ENCODE results near the gene PAPPA. TPM values are rescaled to one million over a fixed set of nuclear protein-coding genes. Genes with fewer than 3 reads are reported as not detected.
A peak's percentile ranks its signal among the peaks of the same experiment; 100 is the strongest.

Gene PAPPA
- total RNA-seq, 1 donor from 2014 or later: 172 TPM

DNA sequence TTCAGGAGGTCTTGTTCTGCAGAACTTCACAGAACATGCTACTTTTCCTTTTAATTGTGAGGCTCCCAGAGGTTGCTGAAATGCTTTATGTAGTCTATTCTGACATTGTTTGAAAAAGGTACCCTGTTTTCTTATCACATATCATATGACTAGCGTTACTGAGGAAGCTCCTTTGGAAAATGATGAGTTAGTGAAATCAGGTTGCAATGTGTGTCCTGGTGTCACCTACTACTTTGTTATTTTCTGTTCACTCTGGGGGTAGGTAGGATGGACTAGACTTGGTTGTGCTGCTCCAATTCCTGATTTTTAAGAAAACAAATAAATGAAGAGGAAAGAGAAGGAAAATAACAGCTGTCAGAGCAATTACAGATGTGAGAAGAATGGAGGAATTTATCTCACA lies 93.7 kb downstream of the PAPPA start:
- Histone ChIP-seq H3K79me2 (ENCODE audit: insufficient read depth, low read length) (no peaks in the 10 kb centered on the region), H3K4me3 (ENCODE audit: insufficient read depth, low read depth, low read length) (no peak overlapping the region), H3K4me1 (ENCODE audit: insufficient read depth, low read length) (no peaks in the 10 kb centered on the region), H3K9ac (ENCODE audit: low read length) (no peak overlapping the region), H3K9me3 (ENCODE audit: insufficient read depth, low read depth, low read length) (no peaks in the 10 kb centered on the region), H3K36me3 (ENCODE audit: insufficient read depth, low read length) (no peaks in the 10 kb centered on the region), H2AFZ (ENCODE audit: low read depth, low read length) (no peak overlapping the region), H3K4me2 (ENCODE audit: low read length) (no peak overlapping the region), H3K27ac (ENCODE audit: low read depth, low read length) (no peak overlapping the region), H4K20me1 (ENCODE audit: insufficient read depth, low read length) (peaks cover 6% of the 10 kb centered on the region), H3K27me3 (ENCODE audit: insufficient read depth, low read length) (no peaks in the 10 kb centered on the region)
- no peak for FAIRE-seq
- H3K27me3 Mint-ChIP-seq (ENCODE audit: low read depth, unreplicated experiment): no peaks in the 10 kb centered on the region
- H3K36me3 Mint-ChIP-seq (ENCODE audit: low read depth, unreplicated experiment): peaks cover 38% of the 10 kb centered on the region
- H3K9me3 Mint-ChIP-seq (ENCODE audit: unreplicated experiment): no peaks in the 10 kb centered on the region
- H3K4me3 Mint-ChIP-seq (ENCODE audit: unreplicated experiment): no peak overlapping the region
- H3K4me1 Mint-ChIP-seq (ENCODE audit: low read depth, unreplicated experiment): peaks cover 33% of the 10 kb centered on the region
- no peak overlapping the region for H3K27ac Mint-ChIP-seq (ENCODE audit: unreplicated experiment)
- no peak for DNase-seq (ENCODE audit: low read depth)
- TF ChIP-seq EZH2 (IDR thresholded peaks at IDR 0.05; ENCODE audit: insufficient read depth, low read length): no peak
- TF ChIP-seq CTCF (IDR thresholded peaks at IDR 0.05; ENCODE audit: insufficient read depth, low read depth, low read length): no peak

DNA sequence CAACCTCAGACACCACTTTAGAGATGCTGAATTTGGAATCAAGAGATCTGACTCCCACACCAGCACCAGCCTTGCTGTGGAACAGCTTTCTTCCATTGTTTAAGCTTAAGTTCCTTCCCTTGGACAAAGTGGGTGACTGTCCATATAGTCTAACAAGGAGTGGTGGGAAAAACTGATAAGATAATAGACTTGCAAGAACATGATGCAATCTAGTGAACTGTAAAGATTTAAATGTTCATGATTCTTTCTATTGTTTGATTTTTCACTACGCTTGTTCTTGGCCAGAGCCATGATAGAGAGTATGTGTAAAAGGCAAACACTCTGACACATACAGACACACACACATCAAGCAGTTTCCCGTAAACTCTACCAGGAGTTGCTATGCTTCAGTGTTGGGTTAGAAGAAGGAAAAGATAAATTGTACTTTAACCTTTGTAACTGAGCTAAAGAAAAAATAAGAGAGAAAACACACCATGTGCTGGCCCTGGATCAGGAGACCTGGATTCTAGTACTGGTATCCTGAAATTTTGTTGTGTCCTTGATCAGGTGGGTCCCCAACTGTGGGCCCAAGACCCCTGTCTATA lies 94.3 kb downstream of the PAPPA start:
- no peaks in the 10 kb centered on the region for H3K9me3 Mint-ChIP-seq (ENCODE audit: unreplicated experiment)
- no peak overlapping the region for H3K27ac ChIP-seq (ENCODE audit: low read depth, low read length)
- TF ChIP-seq EZH2 (IDR thresholded peaks at IDR 0.05; ENCODE audit: insufficient read depth, low read length) (no peak), CTCF (IDR thresholded peaks at IDR 0.05; ENCODE audit: insufficient read depth, low read depth, low read length) (no peak)

DNA sequence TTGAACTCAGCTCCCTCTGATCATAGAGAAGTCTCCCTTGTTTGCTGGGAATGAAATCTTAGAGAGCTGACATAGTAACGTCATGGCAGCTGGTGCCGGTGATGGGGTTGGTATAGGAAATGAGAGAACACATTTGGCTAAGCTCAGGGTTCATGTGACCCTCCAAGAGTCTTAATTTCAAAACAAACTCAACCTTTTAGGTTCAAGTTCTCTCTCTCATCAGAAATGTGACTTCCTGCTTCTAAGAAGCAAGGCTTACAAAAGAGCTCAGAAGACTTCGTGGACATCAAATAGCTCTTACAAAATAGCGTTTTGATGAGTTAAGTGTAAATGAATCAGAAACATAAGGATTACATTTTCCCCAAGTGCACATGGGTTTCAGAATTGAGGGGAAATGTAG lies 97.3 kb downstream of the PAPPA start:
- TF ChIP-seq CTCF (IDR thresholded peaks at IDR 0.05; ENCODE audit: insufficient read depth, low read depth, low read length): no peak
- TF ChIP-seq EZH2 (IDR thresholded peaks at IDR 0.05; ENCODE audit: insufficient read depth, low read length): no peak
- H3K4me2 ChIP-seq (ENCODE audit: low read length): no peak overlapping the region
- no peak overlapping the region for H3K4me3 Mint-ChIP-seq (ENCODE audit: unreplicated experiment)
- H3K9ac ChIP-seq (ENCODE audit: low read length): no peak overlapping the region
- H3K9me3 ChIP-seq (ENCODE audit: insufficient read depth, low read depth, low read length): no peaks in the 10 kb centered on the region
- no peaks in the 10 kb centered on the region for H3K9me3 Mint-ChIP-seq (ENCODE audit: unreplicated experiment)
- H4K20me1 ChIP-seq (ENCODE audit: insufficient read depth, low read length): peaks cover 6% of the 10 kb centered on the region
- H3K27me3 Mint-ChIP-seq (ENCODE audit: low read depth, unreplicated experiment): no peaks in the 10 kb centered on the region
- H3K27ac Mint-ChIP-seq (ENCODE audit: unreplicated experiment): peak overlapping the region; percentile 43
- peaks cover 21% of the 10 kb centered on the region for H3K4me1 Mint-ChIP-seq (ENCODE audit: low read depth, unreplicated experiment)
- no peaks in the 10 kb centered on the region for H3K36me3 ChIP-seq (ENCODE audit: insufficient read depth, low read length)
- H3K4me1 ChIP-seq (ENCODE audit: insufficient read depth, low read length): no peaks in the 10 kb centered on the region
- FAIRE-seq: no peak
- no peak overlapping the region for H3K27ac ChIP-seq (ENCODE audit: low read depth, low read length)
- H2AFZ ChIP-seq (ENCODE audit: low read depth, low read length): no peak overlapping the region
- peaks cover 35% of the 10 kb centered on the region for H3K36me3 Mint-ChIP-seq (ENCODE audit: low read depth, unreplicated experiment)
- H3K27me3 ChIP-seq (ENCODE audit: insufficient read depth, low read length): no peaks in the 10 kb centered on the region
- no peaks in the 10 kb centered on the region for H3K79me2 ChIP-seq (ENCODE audit: insufficient read depth, low read length)
- no peak for DNase-seq (ENCODE audit: low read depth)
- no peak overlapping the region for H3K4me3 ChIP-seq (ENCODE audit: insufficient read depth, low read depth, low read length)

More for the DNA sequence above, 94.3 kb downstream of the PAPPA start:
- H3K4me1 Mint-ChIP-seq (ENCODE audit: low read depth, unreplicated experiment): peaks cover 32% of the 10 kb centered on the region
- no peaks in the 10 kb centered on the region for H3K36me3 ChIP-seq (ENCODE audit: insufficient read depth, low read length)
- H3K9ac ChIP-seq (ENCODE audit: low read length): no peak overlapping the region
- H3K27me3 ChIP-seq (ENCODE audit: insufficient read depth, low read length): no peaks in the 10 kb centered on the region
- H3K79me2 ChIP-seq (ENCODE audit: insufficient read depth, low read length): no peaks in the 10 kb centered on the region
- no peak overlapping the region for H3K4me2 ChIP-seq (ENCODE audit: low read length)
- no peak overlapping the region for H3K4me3 Mint-ChIP-seq (ENCODE audit: unreplicated experiment)
- H3K4me3 ChIP-seq (ENCODE audit: insufficient read depth, low read depth, low read length): no peak overlapping the region
- no peak for DNase-seq (ENCODE audit: low read depth)
- peaks cover 38% of the 10 kb centered on the region for H3K36me3 Mint-ChIP-seq (ENCODE audit: low read depth, unreplicated experiment)
- no peaks in the 10 kb centered on the region for H3K27me3 Mint-ChIP-seq (ENCODE audit: low read depth, unreplicated experiment)
- H3K27ac Mint-ChIP-seq (ENCODE audit: unreplicated experiment): no peak overlapping the region
- H4K20me1 ChIP-seq (ENCODE audit: insufficient read depth, low read length): peaks cover 6% of the 10 kb centered on the region
- no peak overlapping the region for H2AFZ ChIP-seq (ENCODE audit: low read depth, low read length)
- H3K9me3 ChIP-seq (ENCODE audit: insufficient read depth, low read depth, low read length): no peaks in the 10 kb centered on the region
- no peak for FAIRE-seq
- no peaks in the 10 kb centered on the region for H3K4me1 ChIP-seq (ENCODE audit: insufficient read depth, low read length)
